Natural killer cell (primary cell): ENCODE measurements around the gene CDH26. TPM values are rescaled to one million over a fixed set of nuclear protein-coding genes. Genes with fewer than 3 reads are reported as not detected.

Source experiments
- ATAC-seq, 3 donors: fragments of 150-1000 bp in 2 of 3; fragments of 200-7000 bp in 1 of 3; cut with Tn5 transposase; 1 replicate in 1 of 3; 2 replicates in 2 of 3; pipeline ENCODE4 v1.10.0; 2021; ENCODE audit warnings: mild to moderate bottlenecking in 2 of 3, moderate library complexity in 2 of 3
- DNase-seq, 2 donors: peaks; one replicate each; pipeline versions ENCODE4 v3.0.0 to v3.0.0-alpha.2; 2013 to 2021; ENCODE audit warnings: mixed read lengths in 1 of 2
- H3K27ac ChIP-seq: one replicate; pipeline ENCODE4 v1.5.1; 2013; ENCODE audit warnings: mild to moderate bottlenecking, low read length
- H3K27me3 ChIP-seq: one replicate; pipeline ENCODE4 v1.6.1; 2013; ENCODE audit warnings: low read length; ENCODE audit not compliant: control insufficient read depth, insufficient read depth
- H3K36me3 ChIP-seq: one replicate; pipeline ENCODE4 v1.6.1; 2013; ENCODE audit warnings: low read length; ENCODE audit not compliant: control insufficient read depth, insufficient read depth
- H3K4me1 ChIP-seq: one replicate; pipeline ENCODE4 v1.6.1; 2013; ENCODE audit warnings: low read length; ENCODE audit not compliant: control insufficient read depth, insufficient read depth
- H3K4me3 ChIP-seq: one replicate; pipeline ENCODE4 v1.5.1; 2013; ENCODE audit warnings: low read length
- H3K9me3 ChIP-seq: one replicate; pipeline ENCODE4 v1.6.1; 2013; ENCODE audit warnings: low read length; ENCODE audit not compliant: control insufficient read depth, insufficient read depth
- H3K27ac Mint-ChIP-seq, 2 donors: one replicate each; pipeline ENCODE4 v1.8.0; 2022; ENCODE audit warnings: mild to moderate bottlenecking in 2 of 2, mixed read lengths in 2 of 2, moderate library complexity in 1 of 2
- H3K27me3 Mint-ChIP-seq, 2 donors: one replicate each; pipeline ENCODE4 v1.8.0; 2022; ENCODE audit warnings: low read depth in 2 of 2, mixed read lengths in 2 of 2
- H3K36me3 Mint-ChIP-seq: one replicate; pipeline ENCODE4 v1.8.0; 2022; ENCODE audit warnings: mixed read lengths
- H3K4me1 Mint-ChIP-seq, 2 donors: one replicate each; pipeline ENCODE4 v1.8.0; 2022; ENCODE audit warnings: mixed read lengths in 2 of 2
- H3K4me3 Mint-ChIP-seq: one replicate; pipeline ENCODE4 v1.8.0; 2022; ENCODE audit warnings: mild to moderate bottlenecking, moderate library complexity, mixed read lengths
- H3K9me3 Mint-ChIP-seq, 2 donors: one replicate each; pipeline ENCODE4 v1.8.0; 2022; ENCODE audit warnings: mixed read lengths in 2 of 2
- WGBS: methylation state at CpG from one replicate; pipeline ENCODE4 v1.1.7; 2013; ENCODE audit warnings: missing lambda C conversion rate; ENCODE audit not compliant: insufficient coverage; 5-methylcytosine and 5-hydroxymethylcytosine counted together
- intact Hi-C: fragments of 100-400 bp; cut with micrococcal nuclease; formaldehyde crosslinking; loops from one replicate; pipeline ENCODE4 v1.14.2; 2022
- total RNA-seq, 4 donors: library from RNA; stranded (reverse); fragments of 120-200 nt in 1 of 4; gene quantifications; one replicate each; pipeline versions ENCODE4 v1.2.3 to v1.2.4, GENCODE V29; 2013 to 2022
- TF ChIP-seq, protein P1 (sequence below): fragments of 200-600 bp; IDR thresholded peaks from one replicate; pipeline ENCODE4 v1.8.0; 2022; ENCODE audit warnings: antibody characterized with exemption

Gene CDH26
- total RNA-seq, 3 donors from 2014 or later (not counting 1 experiment from before 2014, with no cell fraction given) = 1.2 to 2.0 (median 1.8) TPM

DNA sequence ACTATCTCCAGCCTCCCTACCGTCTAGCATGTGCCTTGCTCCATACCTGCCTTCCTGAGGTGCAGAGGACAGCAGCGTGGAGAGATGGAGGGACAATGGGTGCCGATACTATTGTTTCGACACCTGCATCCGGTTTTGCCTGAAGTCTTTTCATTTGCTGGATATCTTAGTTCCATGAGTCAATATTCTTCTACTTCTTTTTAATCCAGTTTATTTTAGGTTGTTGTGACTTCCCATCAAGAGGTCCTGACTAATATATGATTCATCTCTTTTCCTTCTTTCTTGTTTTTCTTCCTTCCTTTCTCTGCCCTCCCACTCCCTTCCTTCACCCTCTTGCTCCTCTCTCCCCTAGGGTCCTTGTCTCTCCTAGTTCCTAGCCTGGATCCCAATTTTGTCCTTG, 91.4 kb downstream of the CDH26 start:
- Histone ChIP-seq H3K4me3 (no peak overlapping the region), H3K27me3 (no peaks in the 10 kb centered on the region), H3K9me3 (no peaks in the 10 kb centered on the region), H3K27ac (no peak overlapping the region), H3K4me1 (peaks cover 12% of the 10 kb centered on the region), H3K36me3 (no peaks in the 10 kb centered on the region)
- Mint-ChIP-seq H3K4me3 (no peak overlapping the region), H3K4me1 (peaks cover 16 to 17% of the 10 kb centered on the region in 2 donors), H3K9me3 (no peaks in the 10 kb centered on the region), H3K27ac (no peak overlapping the region), H3K36me3 (no peaks in the 10 kb centered on the region), H3K27me3 (peaks cover 0 to 3% of the 10 kb centered on the region in 2 donors)
- TF ChIP-seq, protein P1, sequence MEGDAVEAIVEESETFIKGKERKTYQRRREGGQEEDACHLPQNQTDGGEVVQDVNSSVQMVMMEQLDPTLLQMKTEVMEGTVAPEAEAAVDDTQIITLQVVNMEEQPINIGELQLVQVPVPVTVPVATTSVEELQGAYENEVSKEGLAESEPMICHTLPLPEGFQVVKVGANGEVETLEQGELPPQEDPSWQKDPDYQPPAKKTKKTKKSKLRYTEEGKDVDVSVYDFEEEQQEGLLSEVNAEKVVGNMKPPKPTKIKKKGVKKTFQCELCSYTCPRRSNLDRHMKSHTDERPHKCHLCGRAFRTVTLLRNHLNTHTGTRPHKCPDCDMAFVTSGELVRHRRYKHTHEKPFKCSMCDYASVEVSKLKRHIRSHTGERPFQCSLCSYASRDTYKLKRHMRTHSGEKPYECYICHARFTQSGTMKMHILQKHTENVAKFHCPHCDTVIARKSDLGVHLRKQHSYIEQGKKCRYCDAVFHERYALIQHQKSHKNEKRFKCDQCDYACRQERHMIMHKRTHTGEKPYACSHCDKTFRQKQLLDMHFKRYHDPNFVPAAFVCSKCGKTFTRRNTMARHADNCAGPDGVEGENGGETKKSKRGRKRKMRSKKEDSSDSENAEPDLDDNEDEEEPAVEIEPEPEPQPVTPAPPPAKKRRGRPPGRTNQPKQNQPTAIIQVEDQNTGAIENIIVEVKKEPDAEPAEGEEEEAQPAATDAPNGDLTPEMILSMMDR = no peak
- DNase-seq (no peak), ATAC-seq (no peak)
- WGBS = 98% methylated on average over 5 of the region's 5 CpGs
- intact Hi-C loops = no loop called here

DNA sequence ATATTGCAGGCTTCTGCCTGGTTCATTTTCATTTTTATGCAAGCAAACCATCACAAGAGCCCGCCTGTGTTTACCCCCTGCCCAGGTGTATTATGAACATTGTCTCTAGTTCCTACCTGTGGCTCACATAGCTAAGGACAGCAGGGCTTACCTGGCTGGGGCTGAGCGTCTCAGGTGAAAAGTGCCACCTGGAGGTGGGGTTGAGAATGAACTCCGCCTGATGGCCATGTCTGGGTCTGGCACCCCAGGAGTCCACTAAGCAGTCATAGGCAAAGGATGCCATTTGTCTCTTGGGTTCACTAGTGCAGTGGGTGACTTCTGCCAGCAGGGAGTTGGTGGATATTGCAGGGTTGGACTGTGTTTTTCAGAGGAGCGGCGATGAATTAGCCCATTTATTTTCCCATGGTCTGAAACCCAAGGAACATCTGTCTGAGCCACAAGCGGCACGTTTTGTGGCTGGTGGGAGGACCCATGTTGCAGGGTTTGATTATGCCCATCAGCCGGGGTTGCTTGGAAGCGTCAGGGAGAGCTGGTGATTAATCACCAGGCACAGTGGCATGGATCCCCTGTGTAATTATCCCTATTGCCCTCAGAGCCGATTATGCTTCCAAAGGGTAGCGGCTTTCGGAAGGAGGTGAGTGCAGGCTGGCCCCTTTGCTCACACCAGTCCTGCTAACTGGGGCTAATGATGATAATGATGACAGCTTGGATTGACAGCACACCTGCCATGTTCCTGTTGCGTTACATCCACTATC, 92.1 kb downstream of the CDH26 start:
- no peak overlapping the region for H3K27ac Mint-ChIP-seq
- WGBS = 94% methylated on average over 13 of the region's 13 CpGs
- H3K27me3 Mint-ChIP-seq = peaks cover 0 to 2% of the 10 kb centered on the region in 2 donors
- no peak overlapping the region for H3K27ac ChIP-seq
- intact Hi-C loops = no loop called here
- H3K4me1 Mint-ChIP-seq = peaks cover 24 to 25% of the 10 kb centered on the region in 2 donors
- no peaks in the 10 kb centered on the region for H3K9me3 ChIP-seq
- ATAC-seq (no peak), DNase-seq (peak in 1 of 2 donors; percentile 25)
- H3K36me3 Mint-ChIP-seq = no peaks in the 10 kb centered on the region
- no peak overlapping the region for H3K4me3 ChIP-seq
- H3K4me1 ChIP-seq = peaks cover 19% of the 10 kb centered on the region
- TF ChIP-seq, protein P1 = no peak
- H3K4me3 Mint-ChIP-seq = no peak overlapping the region
- H3K27me3 ChIP-seq = no peaks in the 10 kb centered on the region
- H3K36me3 ChIP-seq = no peaks in the 10 kb centered on the region
- no peaks in the 10 kb centered on the region for H3K9me3 Mint-ChIP-seq

DNA sequence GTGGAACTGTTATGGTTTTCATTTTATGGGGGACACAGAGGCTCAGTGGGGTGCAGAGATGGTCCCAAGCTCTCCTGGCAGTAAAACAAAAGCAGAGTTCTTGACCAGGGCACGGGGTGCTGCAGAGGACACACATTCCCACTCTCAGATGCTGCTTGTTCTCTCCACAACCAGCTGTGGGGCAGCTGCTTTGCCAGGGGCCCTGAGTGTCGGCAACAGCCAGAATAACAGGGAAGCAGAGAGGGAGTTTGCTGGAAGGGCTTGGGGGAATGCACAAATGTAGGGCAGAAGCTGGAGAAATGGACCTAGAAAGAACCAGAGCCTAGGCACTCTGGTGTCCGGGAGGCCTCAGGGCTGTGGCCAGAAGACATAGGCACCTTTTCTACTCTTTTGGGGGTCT, 93.7 kb downstream of the CDH26 start:
- intact Hi-C loops = no loop called here
- H3K4me1 ChIP-seq = peaks cover 29% of the 10 kb centered on the region
- H3K27ac ChIP-seq = no peak overlapping the region
- Mint-ChIP-seq H3K4me3 (no peak overlapping the region), H3K27me3 (no peaks in the 10 kb centered on the region), H3K27ac (no peak overlapping the region), H3K4me1 (peaks cover 40% of the 10 kb centered on the region in 2 donors), H3K9me3 (no peaks in the 10 kb centered on the region), H3K36me3 (no peaks in the 10 kb centered on the region)
- no peaks in the 10 kb centered on the region for H3K9me3 ChIP-seq
- no peaks in the 10 kb centered on the region for H3K27me3 ChIP-seq
- WGBS = 80% methylated on average over 3 of the region's 3 CpGs
- TF ChIP-seq, protein P1 = no peak
- ATAC-seq = no peak
- no peak overlapping the region for H3K4me3 ChIP-seq
- no peak for DNase-seq
- H3K36me3 ChIP-seq = no peaks in the 10 kb centered on the region

DNA sequence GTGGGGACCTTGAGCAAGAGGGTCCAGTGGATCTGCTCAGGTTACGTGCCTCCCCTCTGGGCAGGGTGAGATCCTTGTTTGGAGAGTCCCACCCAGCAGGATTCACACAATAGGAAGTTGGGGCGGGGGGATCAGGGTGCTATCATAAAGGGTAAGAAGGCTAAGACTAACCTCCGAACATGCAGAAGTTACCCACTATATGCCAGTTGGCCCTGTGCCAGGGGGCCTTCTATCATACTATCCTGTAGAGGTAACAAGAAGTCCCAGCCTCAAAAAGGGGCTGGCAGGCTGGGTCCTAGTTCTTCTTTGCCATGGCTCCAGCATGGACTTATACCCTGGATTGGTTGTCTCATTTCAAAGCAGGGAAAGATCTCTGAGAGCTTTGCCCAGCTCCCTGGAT, 94.1 kb downstream of the CDH26 start:
- no peaks in the 10 kb centered on the region for H3K27me3 ChIP-seq
- peaks cover 33% of the 10 kb centered on the region for H3K4me1 ChIP-seq
- H3K9me3 Mint-ChIP-seq = no peaks in the 10 kb centered on the region
- WGBS = 85% methylated on average over 3 of the region's 3 CpGs
- peaks cover 44% of the 10 kb centered on the region in 2 donors for H3K4me1 Mint-ChIP-seq
- no peak overlapping the region for H3K27ac Mint-ChIP-seq
- no peaks in the 10 kb centered on the region for H3K27me3 Mint-ChIP-seq
- H3K27ac ChIP-seq = no peak overlapping the region
- DNase-seq (no peak), ATAC-seq (no peak)
- H3K36me3 ChIP-seq = no peaks in the 10 kb centered on the region
- H3K4me3 Mint-ChIP-seq = no peak overlapping the region
- intact Hi-C loops = no loop called here
- no peaks in the 10 kb centered on the region for H3K36me3 Mint-ChIP-seq
- TF ChIP-seq, protein P1 = no peak
- H3K4me3 ChIP-seq = no peak overlapping the region
- no peaks in the 10 kb centered on the region for H3K9me3 ChIP-seq
